Bronchial epithelial cell (primary cell): ENCODE measurements around the gene KLF17. TPM values are rescaled to one million over a fixed set of nuclear protein-coding genes. Genes with fewer than 3 reads are reported as not detected.

Source experiments
- DNase-seq: peaks from one replicate; pipeline ENCODE4 v3.0.0-alpha.2; 2010; ENCODE audit warnings: low read depth
- FAIRE-seq: peaks from 2 replicates; lab custom pipeline; 2011; peaks lifted over from hg19 to GRCh38; lab: Jason Lieb, UNC
- H3K27me3 ChIP-seq: 2 replicates; pipeline ENCODE4 v1.5.1; 2011; ENCODE audit warnings: low read length; ENCODE audit not compliant: control insufficient read depth, insufficient read depth
- H3K36me3 ChIP-seq: 2 replicates; pipeline ENCODE4 v1.5.1; 2011; ENCODE audit warnings: low read length; ENCODE audit not compliant: control insufficient read depth, insufficient read depth
- H3K4me3 ChIP-seq: 2 replicates; pipeline ENCODE4 v1.5.1; 2011; ENCODE audit warnings: mild to moderate bottlenecking, low read depth, low read length, control low read depth
- CTCF ChIP-seq: IDR thresholded peaks from 2 replicates; pipeline ENCODE4 v1.5.1; 2011; ENCODE audit warnings: mild to moderate bottlenecking, moderate library complexity, low read length, control low read depth, inconsistent platforms; ENCODE audit not compliant: insufficient read depth, severe bottlenecking
- total RNA-seq: library from RNA; depleted of rRNA; stranded (reverse); fragments of >200 nt; gene quantifications from 2 replicates; pipeline ENCODE4 v1.2.1, GENCODE V29; 2014

KLF17 gene
- total RNA-seq, 1 donor from 2014 or later, result not detected

- Histone ChIP-seq H3K27me3 (no peaks in the 10 kb centered on the region), H3K4me3 (no peak overlapping the region), H3K36me3 (no peaks in the 10 kb centered on the region)
- no peak for DNase-seq
- FAIRE-seq, result no peak
- no peak for TF ChIP-seq CTCF
Observed at GRCh38 chr1:44086692-44087474, 31.7 kb upstream of the KLF17 start.

- DNase-seq (peak; percentile 32), FAIRE-seq (no peak)
- H3K4me3 ChIP-seq, result no peak overlapping the region
- no peaks in the 10 kb centered on the region for H3K27me3 ChIP-seq
- no peaks in the 10 kb centered on the region for H3K36me3 ChIP-seq
- no peak for TF ChIP-seq CTCF
Observed at GRCh38 chr1:44089371-44090048, 29.1 kb upstream of the KLF17 start.

- DNase-seq (no peak), FAIRE-seq (no peak)
- no peak for TF ChIP-seq CTCF
- Histone ChIP-seq H3K36me3 (no peaks in the 10 kb centered on the region), H3K4me3 (no peak overlapping the region), H3K27me3 (no peaks in the 10 kb centered on the region)
Observed at GRCh38 chr1:44090429-44091252, 28.0 kb upstream of the KLF17 start.

- Histone ChIP-seq H3K27me3 (no peaks in the 10 kb centered on the region), H3K36me3 (no peaks in the 10 kb centered on the region), H3K4me3 (no peak overlapping the region)
- TF ChIP-seq CTCF, result no peak
- FAIRE-seq (no peak), DNase-seq (no peak)
Observed at GRCh38 chr1:44094047-44094446, 24.6 kb upstream of the KLF17 start.

GRCh38 chr1:44100183-44100868 is 18.3 kb upstream of the KLF17 start:
- Histone ChIP-seq H3K36me3 (no peaks in the 10 kb centered on the region), H3K27me3 (peaks cover 2% of the 10 kb centered on the region), H3K4me3 (no peak overlapping the region)
- DNase-seq (no peak), FAIRE-seq (no peak)
- no peak for TF ChIP-seq CTCF
